Stimulated activated CD8-positive, alpha-beta memory T cell treated with anti-CD3 and anti-CD28 coated beads, Interleukin-12 subunit alpha, Interleukin-12 subunit beta, amount 100 ng/mL, for 1 hour (primary cell): ENCODE results near the gene PAPOLB.

Experiments
- DNase-seq: peaks from one replicate; pipeline ENCODE4 v3.0.0-alpha.2; 2020; ENCODE audit warnings: low read depth

PAPOLB gene

DNA sequence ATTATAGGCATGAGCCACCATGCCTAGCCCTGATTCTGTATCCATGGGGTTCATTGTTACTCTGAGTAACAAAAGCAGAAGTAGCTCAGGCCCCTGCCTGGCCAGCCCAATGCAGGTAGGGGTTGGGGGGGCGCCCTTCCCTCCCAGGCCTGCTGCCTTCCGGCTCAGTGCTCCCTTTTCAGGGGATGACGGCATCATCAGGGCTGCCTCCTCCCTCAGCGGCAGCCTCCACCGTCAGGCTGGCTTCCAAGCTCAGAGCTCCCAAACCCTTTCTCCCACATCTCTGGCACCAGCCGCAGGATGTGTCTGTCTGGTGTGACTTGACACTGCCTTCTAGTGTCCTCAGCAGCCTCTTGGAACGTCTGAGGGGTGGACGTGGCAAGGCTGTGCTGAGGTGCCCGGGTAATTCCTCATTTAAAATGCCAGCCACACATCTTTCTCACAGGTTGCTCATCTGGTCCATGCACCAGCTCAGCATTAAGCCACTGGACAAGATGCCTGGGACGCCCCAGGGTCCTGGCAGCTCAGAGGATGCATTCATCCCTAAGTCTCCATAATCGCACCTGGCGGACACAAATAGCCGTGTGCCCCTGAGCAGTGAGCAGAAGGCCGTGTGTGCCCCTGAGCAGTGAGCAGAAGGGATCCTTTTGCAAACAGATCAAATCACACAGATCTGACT lies 38.2 kb downstream of the PAPOLB start:
- no peak for DNase-seq

DNA sequence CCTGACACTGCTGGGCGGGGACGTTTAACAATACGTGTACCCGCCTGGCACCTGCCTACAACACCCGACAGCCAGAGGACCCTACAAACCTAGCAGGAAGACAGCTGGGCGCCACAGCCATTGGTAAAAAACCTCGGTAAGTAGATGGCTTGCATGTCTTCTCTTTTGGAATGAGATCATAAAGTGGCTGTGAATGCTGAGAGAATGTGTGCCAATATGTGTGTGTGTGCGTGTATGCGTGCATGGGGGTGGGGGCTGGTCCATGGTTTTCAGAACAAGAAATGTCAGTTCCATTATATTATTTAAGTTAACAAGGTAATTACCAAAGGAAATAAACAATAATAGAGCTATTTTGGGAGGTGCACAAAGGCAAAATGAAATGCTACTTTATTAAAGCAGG lies 39.2 kb downstream of the PAPOLB start:
- no peak for DNase-seq

- DNase-seq = no peak
Observed at GRCh38 chr7:4820967-4821471, 40.8 kb downstream of the PAPOLB start.

DNA sequence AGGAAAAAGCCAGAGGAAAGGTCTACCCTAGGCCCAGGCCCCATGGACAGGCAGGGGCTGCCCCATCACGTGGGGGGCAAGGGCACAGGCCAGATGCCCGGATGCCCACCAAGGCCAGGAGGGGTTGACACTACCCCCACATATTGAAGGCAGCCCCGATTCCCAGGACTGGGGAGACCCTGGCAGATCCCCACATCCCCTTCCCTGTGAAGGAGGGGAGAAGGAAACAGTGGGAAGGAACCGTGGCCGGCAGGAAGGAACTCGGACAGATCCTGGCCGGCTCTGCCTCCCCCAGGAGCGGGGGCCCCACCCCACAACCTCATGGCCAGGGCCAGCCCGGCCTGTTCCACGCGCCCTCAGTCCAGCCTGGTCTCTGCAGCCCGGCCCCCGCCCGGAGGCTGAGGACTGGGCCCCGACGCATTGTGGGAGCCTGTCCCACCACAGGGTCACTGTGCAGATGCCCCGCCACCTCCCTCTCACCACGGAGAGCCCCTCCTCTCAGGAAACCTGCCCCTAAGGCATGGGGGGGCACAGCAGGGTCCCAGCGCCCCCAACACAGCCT lies 41.3 kb downstream of the PAPOLB start:
- DNase-seq = no peak

DNA sequence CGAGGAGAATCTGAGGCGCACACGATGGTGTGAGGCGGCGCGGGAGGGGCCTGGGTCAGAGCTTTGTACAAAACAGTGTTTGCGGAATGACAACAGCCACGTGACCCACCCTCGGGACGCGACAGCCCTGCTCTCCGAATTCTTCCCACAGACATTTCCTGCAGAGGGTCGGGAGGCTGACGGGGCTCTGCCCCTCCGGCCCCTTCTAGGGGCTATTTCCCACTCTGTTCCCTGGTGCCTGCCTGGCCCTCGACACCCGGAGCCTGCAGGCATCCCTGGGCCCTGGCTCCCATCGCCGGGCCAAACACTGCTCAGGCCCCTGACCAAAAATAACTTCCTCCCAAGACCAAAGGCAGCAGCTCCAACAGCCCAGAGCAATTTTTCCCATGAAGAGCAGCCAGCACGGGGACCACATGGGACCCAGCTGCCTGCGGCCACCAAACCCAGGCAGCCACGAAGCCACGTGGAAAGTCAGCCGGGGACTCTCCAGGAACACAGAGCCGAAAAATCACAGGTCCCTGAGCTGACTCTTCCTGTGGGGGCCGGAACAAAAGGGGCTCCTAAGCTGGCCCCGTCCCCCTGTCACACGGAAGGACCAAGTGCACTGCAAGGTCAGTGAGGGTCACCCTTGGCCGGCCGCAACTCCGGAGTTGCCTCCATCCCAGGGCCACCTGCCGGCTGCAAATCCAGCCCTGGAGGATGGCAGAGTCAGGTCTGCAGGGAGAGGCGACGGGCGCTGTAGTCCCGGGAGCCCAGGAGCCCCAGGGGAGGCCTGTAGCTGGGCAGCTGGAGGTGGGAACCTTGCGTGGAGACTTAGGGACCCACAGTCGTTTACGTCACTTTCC lies 42.0 kb downstream of the PAPOLB start:
- no peak for DNase-seq

DNA sequence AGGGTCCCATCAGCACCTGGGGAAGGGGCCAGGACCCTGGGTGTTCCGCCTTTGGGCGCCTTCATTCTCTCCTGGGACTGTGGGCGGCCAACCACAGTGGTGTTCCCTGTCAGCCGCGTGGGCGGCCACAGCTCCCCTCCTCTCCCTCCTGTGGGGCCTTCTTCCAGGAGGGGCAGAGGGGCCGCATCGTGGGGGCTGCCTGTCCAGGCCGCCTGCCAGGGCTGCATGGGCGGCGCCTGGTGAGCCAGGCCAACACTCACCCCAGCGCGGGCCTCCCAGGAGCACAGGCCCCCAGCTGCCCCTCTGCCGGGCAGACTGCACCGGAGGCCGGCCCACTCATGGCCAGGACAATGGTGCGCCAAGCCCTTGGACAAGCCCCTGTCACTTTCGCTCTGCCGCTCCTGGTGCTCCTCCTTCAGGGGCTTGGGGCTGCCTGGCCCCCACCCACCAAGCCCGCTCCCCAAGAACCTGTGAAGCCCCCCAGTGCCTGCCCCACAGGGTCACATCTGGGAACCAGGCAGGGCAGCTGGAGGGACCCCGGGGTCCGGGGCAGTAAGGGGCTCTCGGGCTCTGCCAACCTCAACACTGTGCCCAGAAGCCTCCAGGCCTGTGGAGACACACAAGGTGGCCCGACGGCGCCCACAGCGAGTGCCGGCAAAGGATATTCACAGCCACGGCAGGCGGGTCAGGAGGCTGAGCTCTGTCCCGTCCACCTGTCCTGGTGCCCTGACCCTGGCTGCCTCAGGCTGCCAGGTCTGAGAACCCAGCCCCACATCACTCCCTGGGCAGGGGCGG lies 43.6 kb downstream of the PAPOLB start:
- no peak for DNase-seq

GRCh38 chr7:4817178-4817901 lies 44.5 kb downstream of the PAPOLB start:
- no peak for DNase-seq

GRCh38 chr7:4816419-4817080 lies 45.3 kb downstream of the PAPOLB start:
- no peak for DNase-seq

GRCh38 chr7:4815609-4816418 lies 46.0 kb downstream of the PAPOLB start:
- no peak for DNase-seq

- no peak for DNase-seq
Observed at GRCh38 chr7:4815121-4815520, 46.7 kb downstream of the PAPOLB start.

GRCh38 chr7:4814433-4814832 lies 47.4 kb downstream of the PAPOLB start:
- no peak for DNase-seq

GRCh38 chr7:4809666-4810065 lies 52.2 kb downstream of the PAPOLB start:
- DNase-seq = no peak

- no peak for DNase-seq
Observed at GRCh38 chr7:4809091-4809591, 52.7 kb downstream of the PAPOLB start.

DNA sequence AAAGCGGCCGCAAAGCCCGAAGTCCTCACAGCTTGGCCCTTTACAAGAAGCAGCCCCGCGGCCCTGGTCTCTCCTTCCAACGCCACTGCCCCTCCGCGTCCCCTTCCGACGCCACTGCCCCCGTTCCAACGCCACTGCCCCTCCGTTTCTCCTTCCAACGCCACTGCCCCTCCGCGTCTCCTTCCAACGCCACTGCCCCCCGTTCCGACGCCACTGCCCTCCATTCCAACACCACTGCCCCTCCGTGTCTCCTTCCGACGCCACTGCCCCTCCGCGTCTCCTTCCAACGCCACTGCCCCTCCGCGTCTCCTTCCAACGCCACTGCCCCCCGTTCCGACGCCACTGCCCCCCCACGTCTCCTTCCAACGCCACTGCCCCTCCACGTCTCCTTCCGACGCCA lies 53.3 kb downstream of the PAPOLB start:
- DNase-seq = no peak

DNA sequence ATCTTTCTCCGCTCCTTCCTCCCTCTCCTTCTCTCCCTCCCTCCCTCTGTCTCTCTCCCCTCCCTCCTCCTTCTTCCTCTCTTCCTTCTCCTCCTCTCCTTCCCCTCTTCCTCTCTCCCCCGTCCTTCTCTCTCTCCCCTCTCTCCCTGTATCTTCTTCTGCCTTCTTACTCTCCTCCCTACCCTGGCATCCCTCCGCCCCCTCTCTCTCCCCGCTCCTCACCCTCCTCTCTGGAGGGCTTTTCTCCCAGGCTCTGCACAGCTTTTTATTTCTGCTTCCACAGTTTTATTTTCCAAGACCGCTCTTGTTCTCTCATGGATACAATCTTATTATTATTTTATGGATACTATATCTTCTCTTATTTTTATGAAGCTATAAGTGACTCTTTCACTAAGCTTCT lies 53.8 kb downstream of the PAPOLB start:
- DNase-seq = no peak
